Measurements from ENCODE around the gene ENDOV. TPM values are rescaled to one million over a fixed set of nuclear protein-coding genes. Genes with fewer than 3 reads are reported as not detected.

ENDOV gene
- total RNA-seq, 1 donor = 4.9 TPM

DNA sequence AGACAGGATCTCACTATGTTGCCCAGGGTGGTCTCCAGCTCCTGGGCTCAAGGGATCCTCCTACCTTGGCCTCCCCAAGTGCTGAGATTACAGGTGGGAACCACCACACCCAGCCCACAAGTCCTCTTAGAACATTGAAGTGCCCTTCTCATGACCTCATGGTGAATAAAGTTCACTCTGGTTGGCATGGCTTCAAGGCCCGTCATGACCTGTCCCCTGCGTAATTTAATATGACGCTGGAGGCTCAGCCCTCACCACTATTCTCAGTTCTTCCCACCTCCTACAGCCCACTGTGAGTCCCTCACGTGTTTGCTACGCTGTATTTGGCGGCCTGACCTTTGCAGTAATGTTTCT is 1.9 kb downstream of the ENDOV start:
- Histone ChIP-seq H3K4me1 (ENCODE audit: insufficient read depth, low read length) (peaks cover 17% of the 10 kb centered on the region), H3K4me3 (ENCODE audit: low read length) (no peak overlapping the region), H3K27me3 (ENCODE audit: insufficient read depth, low read length) (peaks cover 4% of the 10 kb centered on the region), H3K9me3 (ENCODE audit: low read depth, low read length) (no peaks in the 10 kb centered on the region)

DNA sequence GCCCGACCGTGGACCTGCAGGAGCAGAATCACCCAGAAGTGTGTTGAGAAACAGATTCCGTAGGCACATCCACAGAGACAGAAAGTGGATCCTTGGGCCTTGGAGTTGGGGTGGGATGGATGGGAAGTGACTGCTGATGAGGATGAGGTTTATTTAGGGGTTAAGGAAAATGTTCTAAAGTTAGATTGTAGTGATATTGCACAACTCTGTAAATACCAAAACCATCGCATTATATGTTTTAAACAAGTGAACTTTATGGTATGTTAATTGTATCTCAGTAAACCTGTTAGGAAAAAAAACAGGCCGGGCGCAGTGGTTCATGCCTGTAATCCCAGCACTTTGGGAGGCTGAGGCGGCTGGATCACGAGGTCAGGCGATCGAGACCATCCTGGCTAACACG is 3.6 kb downstream of the ENDOV start:
- Histone ChIP-seq H3K9me3 (ENCODE audit: low read depth, low read length) (no peaks in the 10 kb centered on the region), H3K4me1 (ENCODE audit: insufficient read depth, low read length) (peaks cover 17% of the 10 kb centered on the region), H3K4me3 (ENCODE audit: low read length) (no peak overlapping the region), H3K27me3 (ENCODE audit: insufficient read depth, low read length) (peaks cover 4% of the 10 kb centered on the region)

DNA sequence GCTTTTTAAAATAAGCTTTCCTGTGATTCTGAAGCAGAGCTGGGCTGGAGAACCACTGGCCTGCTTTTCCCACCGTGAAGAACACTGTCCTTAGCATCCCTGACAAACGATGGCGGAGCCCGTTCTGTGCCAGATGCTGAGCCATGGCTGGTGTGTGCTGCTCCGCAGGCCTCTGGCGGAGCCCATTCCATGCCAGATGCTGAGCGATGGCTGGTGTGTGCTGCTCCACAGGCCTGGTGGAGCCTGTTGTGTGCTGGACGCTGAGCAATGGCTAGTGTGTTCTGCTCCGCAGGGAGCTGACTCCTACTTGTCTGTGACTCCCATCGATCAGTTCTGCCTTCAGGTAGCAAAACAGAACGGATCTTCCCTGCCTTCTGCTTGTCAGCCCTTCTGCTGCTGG is 4.3 kb downstream of the ENDOV start:
- peaks cover 19% of the 10 kb centered on the region for H3K4me1 ChIP-seq (ENCODE audit: insufficient read depth, low read length)
- H3K4me3 ChIP-seq (ENCODE audit: low read length) = no peak overlapping the region
- no peaks in the 10 kb centered on the region for H3K27me3 ChIP-seq (ENCODE audit: insufficient read depth, low read length)
- no peaks in the 10 kb centered on the region for H3K9me3 ChIP-seq (ENCODE audit: low read depth, low read length)

DNA sequence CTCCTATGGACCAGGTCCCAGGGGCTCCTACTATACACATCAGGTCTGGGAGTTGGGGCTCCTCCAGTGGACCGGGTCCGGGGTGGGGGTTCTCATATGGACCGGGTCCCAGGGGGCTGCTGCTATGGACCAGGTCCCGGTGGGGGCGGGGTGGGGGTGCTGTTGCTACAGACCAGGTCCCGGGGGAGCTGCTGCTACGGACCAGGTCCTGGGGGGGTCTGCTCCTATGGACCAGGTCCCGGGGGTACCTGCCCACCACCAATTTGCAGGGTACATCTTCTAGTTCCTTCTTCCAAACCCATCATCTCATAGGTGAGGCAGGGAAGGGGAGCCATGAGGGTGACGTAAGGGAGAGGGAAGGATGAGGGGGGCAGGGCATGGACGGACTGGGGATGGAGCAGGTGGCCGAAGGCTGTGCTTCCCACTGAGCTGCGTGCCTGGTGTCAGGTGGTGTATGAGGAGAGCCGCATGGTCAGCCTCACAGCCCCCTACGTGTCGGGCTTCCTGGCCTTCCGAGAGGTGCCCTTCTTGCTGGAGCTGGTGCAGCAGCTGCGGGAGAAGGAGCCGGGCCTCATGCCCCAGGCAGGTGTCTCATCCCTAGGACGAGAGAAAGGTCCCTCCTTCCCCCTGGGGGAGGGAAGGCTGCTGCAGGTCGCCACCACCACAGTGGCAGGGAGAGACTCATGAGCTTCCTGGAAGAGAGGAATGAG is 6.6 kb downstream of the ENDOV start:
- H3K9me3 ChIP-seq (ENCODE audit: low read depth, low read length) = no peaks in the 10 kb centered on the region
- peaks cover 7% of the 10 kb centered on the region for H3K4me1 ChIP-seq (ENCODE audit: insufficient read depth, low read length)
- H3K27me3 ChIP-seq (ENCODE audit: insufficient read depth, low read length) = no peaks in the 10 kb centered on the region
- H3K4me3 ChIP-seq (ENCODE audit: low read length) = no peak overlapping the region

DNA sequence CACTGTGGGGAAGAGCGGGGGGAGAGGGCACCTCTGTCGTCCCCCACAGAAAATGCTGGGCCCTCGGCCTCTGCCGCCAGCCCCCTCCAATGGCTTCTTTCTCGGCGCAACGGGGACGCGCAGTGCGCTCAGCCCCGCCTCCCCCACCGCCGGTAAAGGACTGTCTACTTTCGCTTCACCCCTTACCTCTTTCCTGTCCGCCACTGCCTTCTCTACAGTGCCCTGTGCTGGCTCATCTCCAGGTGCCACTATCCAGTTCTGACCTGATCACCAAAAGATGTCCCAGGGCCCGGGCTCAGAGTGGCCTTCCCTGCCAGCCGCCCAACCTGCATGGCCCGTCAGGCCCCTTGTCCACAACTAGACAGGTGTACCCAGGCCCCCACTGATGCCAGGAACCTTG is 7.3 kb downstream of the ENDOV start:
- peaks cover 12% of the 10 kb centered on the region for H3K4me1 ChIP-seq (ENCODE audit: insufficient read depth, low read length)
- no peaks in the 10 kb centered on the region for H3K27me3 ChIP-seq (ENCODE audit: insufficient read depth, low read length)
- no peaks in the 10 kb centered on the region for H3K9me3 ChIP-seq (ENCODE audit: low read depth, low read length)
- no peak overlapping the region for H3K4me3 ChIP-seq (ENCODE audit: low read length)

DNA sequence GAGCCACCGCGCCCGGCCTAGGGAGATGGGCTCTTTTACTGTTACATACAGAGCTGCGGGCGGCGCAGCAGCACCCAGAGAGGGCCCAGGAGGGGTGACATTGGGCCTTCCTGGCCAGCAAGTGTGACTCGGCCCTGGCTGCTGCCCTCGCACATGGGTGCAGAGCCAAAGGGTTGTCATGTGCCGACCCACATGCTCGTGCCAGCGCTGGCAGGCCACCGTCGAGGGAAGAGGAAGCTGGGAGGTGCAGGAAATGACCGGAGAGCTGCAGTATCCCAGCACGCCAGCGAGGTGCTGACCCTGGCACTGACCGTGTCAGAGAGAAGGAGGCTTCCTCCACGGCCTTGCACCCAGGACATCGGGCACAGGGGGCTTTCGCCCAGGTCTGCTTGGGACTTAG is 8.0 kb downstream of the ENDOV start:
- Histone ChIP-seq H3K9me3 (ENCODE audit: low read depth, low read length) (no peaks in the 10 kb centered on the region), H3K4me3 (ENCODE audit: low read length) (no peak overlapping the region), H3K4me1 (ENCODE audit: insufficient read depth, low read length) (peaks cover 12% of the 10 kb centered on the region)

DNA sequence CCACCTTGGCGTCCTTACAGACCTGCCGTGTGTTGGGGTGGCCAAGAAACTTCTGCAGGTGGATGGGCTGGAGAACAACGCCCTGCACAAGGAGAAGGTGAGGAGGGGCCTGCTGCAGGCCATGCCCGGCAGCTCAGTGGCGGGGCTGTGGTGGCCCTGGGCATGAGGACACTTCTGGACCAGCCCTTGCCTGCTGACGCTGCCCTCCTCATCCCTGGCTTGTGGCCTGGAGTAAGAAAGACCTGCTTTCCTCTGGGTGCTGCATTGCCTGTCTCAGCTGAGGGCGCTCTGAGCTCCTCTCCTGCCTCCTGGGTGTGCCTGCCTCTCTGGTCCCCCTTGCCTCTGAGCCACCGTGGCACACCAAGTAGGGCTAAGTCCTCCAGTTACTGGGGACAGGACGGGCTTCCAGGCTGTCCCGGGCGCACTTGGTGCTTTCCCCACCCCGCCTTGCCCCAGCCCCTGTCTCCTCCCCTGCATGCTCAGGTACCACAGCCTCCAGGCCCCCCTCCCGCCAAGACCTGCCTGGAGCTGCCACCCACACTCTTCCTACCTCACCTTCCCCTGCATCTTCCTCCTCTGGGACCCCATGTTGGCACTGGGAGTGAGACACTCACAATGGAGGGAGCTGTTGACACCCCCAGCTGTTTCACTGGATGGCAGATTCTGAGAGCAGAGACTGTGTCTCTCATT is 8.7 kb downstream of the ENDOV start:
- Histone ChIP-seq H3K27me3 (ENCODE audit: insufficient read depth, low read length) (no peaks in the 10 kb centered on the region), H3K4me1 (ENCODE audit: insufficient read depth, low read length) (peaks cover 12% of the 10 kb centered on the region), H3K4me3 (ENCODE audit: low read length) (no peak overlapping the region), H3K9me3 (ENCODE audit: low read depth, low read length) (no peaks in the 10 kb centered on the region)

More for the DNA sequence above, 8.0 kb downstream of the ENDOV start:
- no peaks in the 10 kb centered on the region for H3K27me3 ChIP-seq (ENCODE audit: insufficient read depth, low read length)

DNA sequence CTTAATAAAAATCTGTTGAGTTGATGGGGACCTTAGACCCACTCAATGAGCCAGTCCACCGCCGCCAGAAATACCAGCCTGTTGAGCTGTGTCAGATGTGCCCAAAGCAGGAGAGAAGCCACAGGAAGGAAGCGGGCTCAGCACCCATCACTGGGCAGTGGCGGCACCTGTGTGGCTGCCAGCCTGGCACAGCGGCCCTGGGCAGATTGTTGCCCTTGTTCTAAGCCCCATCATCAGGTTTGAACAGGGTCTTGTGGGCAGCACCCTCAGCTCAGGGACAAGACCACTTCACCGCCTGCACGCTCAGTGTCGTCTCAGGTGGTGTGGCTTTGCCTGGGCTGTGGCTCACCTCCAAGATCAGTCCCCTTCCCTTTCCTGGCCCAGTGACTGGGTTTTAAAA is 9.3 kb downstream of the ENDOV start:
- Histone ChIP-seq H3K9me3 (ENCODE audit: low read depth, low read length) (no peaks in the 10 kb centered on the region), H3K4me3 (ENCODE audit: low read length) (no peak overlapping the region), H3K4me1 (ENCODE audit: insufficient read depth, low read length) (peaks cover 12% of the 10 kb centered on the region), H3K27me3 (ENCODE audit: insufficient read depth, low read length) (no peaks in the 10 kb centered on the region)

DNA sequence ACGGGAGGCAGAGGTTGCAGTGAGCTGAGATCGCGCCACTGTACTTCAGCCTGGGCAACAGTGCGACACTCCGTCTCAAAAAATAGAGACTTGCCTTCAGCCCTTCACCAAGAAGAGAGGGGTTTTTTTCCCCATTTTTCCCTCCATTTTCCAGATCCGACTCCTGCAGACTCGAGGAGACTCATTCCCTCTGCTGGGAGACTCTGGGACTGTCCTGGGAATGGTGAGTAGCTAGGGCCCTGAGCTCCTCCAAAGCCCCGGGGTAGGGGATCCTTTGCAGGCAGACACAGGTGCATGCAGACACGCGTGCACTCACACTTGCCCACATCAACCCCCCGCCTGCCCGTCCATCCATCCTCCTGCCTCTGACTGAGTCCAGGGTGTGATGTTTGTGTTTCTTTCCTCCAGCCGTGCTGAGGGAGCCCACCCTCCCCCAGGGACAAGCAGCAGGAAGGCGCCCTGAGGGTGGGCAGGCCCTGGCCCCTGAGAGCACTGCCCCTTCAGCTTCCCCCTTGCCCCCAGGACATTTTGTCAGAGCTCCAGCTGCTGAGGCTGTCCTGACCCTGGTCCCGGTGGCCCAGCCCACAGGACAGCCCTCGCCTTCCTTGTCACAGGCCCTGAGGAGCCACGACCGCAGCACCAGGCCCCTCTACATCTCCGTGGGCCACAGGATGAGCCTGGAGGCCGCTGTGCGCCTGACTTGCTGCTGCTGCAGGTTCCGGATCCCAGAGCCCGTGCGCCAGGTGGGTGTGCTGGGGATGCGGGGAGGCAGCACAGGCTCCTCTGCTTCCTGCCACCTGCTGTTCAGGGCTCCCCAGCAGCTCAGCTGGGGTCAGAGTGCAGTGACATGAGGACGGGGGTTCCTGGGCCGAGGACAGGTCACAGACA is 10.2 kb downstream of the ENDOV start:
- H3K4me1 ChIP-seq (ENCODE audit: insufficient read depth, low read length) = peaks cover 12% of the 10 kb centered on the region
- H3K27me3 ChIP-seq (ENCODE audit: insufficient read depth, low read length) = no peaks in the 10 kb centered on the region
- H3K4me3 ChIP-seq (ENCODE audit: low read length) = no peak overlapping the region
- H3K9me3 ChIP-seq (ENCODE audit: low read depth, low read length) = no peaks in the 10 kb centered on the region

DNA sequence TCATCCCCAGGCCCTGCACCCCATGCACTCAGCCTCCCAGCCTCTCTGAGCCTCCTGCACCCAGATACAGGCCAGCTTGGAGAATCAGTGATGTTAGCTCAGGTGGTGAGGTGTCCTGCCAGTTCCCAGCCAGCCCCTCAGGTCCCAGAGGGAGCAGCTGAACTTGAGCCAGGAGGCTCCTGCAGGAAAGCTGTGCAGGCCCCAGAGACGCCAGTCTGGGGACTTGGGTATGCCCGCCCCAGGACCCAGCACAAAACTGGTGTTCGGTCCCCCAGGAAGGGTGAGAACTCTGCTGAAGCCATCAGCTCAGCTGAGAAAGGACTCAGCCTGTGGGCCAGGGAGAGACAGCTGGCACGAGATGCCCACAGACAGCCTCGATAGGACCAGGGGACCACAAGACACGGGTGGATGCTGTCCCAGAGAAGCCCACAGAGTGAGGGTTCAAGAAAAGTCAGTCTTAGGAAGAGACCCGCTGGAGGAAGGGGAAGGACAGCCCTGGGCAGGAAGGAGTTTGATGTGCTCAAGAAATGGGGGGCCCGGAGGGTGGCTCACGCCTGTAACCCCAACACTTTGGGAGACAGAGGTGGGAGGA is 11.0 kb downstream of the ENDOV start:
- H3K4me3 ChIP-seq (ENCODE audit: low read length) = no peak overlapping the region
- peaks cover 12% of the 10 kb centered on the region for H3K4me1 ChIP-seq (ENCODE audit: insufficient read depth, low read length)
- H3K27me3 ChIP-seq (ENCODE audit: insufficient read depth, low read length) = no peaks in the 10 kb centered on the region
- H3K9me3 ChIP-seq (ENCODE audit: low read depth, low read length) = no peaks in the 10 kb centered on the region

DNA sequence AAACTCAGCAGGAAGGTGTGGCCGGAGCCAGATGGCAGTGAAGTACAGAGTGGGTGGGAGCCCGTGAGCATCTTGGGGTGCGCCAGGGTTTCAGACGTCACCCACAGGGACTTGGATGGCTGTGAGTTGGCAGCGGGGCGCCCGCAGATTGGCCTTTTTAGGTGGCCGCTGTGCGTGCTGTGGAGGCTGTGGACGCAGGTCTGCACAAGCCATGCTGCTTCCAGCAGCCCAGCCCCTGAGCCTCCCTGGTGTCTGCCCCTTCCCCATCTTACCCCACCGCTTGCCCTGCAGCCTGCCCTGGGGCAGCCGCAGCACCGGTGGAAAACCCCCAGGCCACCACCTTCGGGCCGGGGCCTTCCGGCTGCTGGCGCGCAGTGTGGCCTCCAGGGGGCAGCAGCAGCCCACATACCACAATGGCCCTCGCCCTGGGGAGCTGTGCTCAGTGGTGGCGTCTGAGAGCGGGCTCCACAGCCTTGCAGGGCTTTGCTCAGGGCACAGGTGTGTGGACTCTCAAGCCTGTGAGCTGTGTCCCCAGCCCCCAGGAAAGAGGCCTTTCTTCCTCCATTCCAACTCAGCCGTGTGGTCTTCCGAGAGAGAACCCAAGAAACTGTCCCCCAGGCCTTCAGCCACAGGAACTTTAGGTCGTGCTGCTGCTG is 11.8 kb downstream of the ENDOV start:
- H3K4me1 ChIP-seq (ENCODE audit: insufficient read depth, low read length) = peaks cover 12% of the 10 kb centered on the region
- H3K4me3 ChIP-seq (ENCODE audit: low read length) = no peak overlapping the region
- no peaks in the 10 kb centered on the region for H3K27me3 ChIP-seq (ENCODE audit: insufficient read depth, low read length)
- H3K9me3 ChIP-seq (ENCODE audit: low read depth, low read length) = no peaks in the 10 kb centered on the region

DNA sequence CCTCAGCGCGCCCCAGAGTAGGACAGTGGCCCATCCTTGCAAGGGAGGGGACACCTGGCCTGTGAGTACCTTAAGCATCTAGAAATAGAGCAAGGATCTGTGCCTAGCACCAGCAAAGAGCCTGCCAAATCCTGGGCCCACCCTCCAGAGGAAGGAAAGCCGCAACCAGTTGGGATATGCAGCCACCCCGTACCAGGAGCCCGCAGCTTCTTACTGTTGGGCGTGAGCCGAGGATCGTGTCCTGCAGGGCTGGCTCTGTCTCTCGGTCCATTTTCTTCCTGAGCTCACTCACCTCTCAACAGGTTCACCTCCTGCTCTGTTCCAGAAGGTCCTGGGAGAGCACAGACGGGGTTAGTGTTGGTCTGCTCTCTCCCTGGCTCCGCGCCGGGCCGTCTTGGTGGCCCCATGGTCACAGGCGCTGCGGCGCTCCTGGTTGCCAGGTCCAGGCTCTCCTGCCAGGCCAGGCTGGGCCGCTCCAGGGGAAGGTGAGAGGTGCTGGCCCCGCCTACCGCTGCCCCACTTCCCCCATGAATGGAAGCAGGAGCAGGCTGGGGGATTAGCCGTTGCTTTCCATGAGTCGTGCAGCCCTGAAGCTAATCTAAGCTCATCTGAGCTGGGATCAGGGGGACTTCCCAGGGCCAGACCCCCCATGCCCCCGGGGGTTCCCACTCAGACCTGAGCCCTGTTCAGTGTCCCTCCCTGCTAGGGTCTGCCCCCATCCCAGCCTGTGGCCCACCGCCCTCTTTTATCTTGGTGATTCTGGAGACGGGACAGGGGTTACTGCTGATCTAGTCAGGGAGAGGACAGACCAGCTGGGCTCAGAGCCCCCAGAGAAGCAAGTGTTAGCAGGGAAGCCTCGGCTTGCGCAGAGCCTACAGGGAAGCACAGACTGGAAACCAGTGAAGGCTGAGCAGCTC is 12.7 kb downstream of the ENDOV start:
- Histone ChIP-seq H3K4me1 (ENCODE audit: insufficient read depth, low read length) (peaks cover 12% of the 10 kb centered on the region), H3K27me3 (ENCODE audit: insufficient read depth, low read length) (no peaks in the 10 kb centered on the region), H3K9me3 (ENCODE audit: low read depth, low read length) (no peaks in the 10 kb centered on the region), H3K4me3 (ENCODE audit: low read length) (no peak overlapping the region)

DNA sequence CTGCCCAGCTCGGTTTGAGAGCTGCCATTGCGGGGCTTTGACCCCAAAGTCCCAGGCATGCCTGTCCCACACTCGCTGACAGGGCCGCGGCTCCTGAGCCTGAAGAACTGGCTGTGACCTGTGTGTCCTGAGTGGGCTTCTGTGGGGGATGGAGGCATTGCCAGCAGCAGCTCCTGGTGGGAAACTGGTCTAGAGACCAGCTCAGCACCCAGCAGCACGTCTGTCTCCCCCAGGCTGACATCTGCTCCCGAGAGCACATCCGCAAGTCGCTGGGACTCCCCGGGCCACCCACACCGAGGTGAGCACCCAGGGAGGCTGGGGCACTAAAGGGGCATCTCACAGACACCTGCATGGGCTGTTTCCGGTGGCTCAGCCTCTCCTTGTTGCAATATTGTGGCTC is 13.4 kb downstream of the ENDOV start:
- H3K27me3 ChIP-seq (ENCODE audit: insufficient read depth, low read length) = no peaks in the 10 kb centered on the region
- no peaks in the 10 kb centered on the region for H3K9me3 ChIP-seq (ENCODE audit: low read depth, low read length)
- H3K4me1 ChIP-seq (ENCODE audit: insufficient read depth, low read length) = peaks cover 12% of the 10 kb centered on the region
- H3K4me3 ChIP-seq (ENCODE audit: low read length) = no peak overlapping the region

DNA sequence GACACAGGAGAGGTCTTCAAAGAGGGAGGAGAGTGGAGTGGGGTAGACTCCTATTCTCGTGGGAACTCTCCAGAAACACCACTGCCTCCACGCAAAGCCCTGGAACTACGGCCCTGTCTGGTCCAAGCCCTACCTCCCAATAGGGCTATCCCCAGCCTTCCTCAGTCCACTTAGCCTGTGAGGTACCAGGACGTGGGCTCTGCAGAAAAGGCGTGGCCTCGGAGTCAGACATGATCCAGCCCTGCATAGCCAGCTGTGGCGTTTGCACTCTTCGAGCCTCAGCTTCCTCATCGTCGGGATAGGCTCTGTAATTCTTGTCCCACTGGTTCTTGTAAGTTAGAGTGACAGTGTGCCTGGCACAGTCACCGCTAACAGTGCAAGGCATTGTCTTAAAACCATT is 13.8 kb downstream of the ENDOV start:
- Histone ChIP-seq H3K4me3 (ENCODE audit: low read length) (no peak overlapping the region), H3K4me1 (ENCODE audit: insufficient read depth, low read length) (peaks cover 12% of the 10 kb centered on the region), H3K27me3 (ENCODE audit: insufficient read depth, low read length) (no peaks in the 10 kb centered on the region), H3K9me3 (ENCODE audit: low read depth, low read length) (no peaks in the 10 kb centered on the region)

All from mononuclear cell (primary cell).